WTC11 (cell line): ENCODE results near the gene FHIT. TPM values are rescaled to one million over a fixed set of nuclear protein-coding genes. Genes with fewer than 3 reads are reported as not detected.

Experiments
- ATAC-seq: fragments of 200-7000 bp; cut with Tn5 transposase; 2 replicates; pipeline ENCODE4 v1.10.0; 2021; ENCODE audit warnings: mild to moderate bottlenecking, moderate library complexity
- CTCF ChIA-PET: fragments of 300-600 bp; sonication (Branson Sonifier 250); formaldehyde crosslinking; loops from one replicate; lab custom pipeline; 2021; ENCODE audit warnings: antibody characterized with exemption; lab: Charles Lee
- POLR2A ChIA-PET: fragments of 350-600 bp; sonication (Branson Sonifier 250); formaldehyde crosslinking; loops from one replicate; lab custom pipeline; 2021; ENCODE audit warnings: antibody characterized with exemption; lab: Charles Lee
- DNase-seq: peaks from one replicate; pipeline ENCODE4 v3.0.0; 2021; ENCODE audit warnings: low spot score
- H3K27ac Mint-ChIP-seq: 2 replicates; pipeline ENCODE4 v1.8.0; 2021; ENCODE audit warnings: mixed read lengths
- H3K27me3 Mint-ChIP-seq: 2 replicates; pipeline ENCODE4 v1.8.0; 2021; ENCODE audit warnings: low read depth, mild to moderate bottlenecking, moderate library complexity, mixed read lengths
- H3K36me3 Mint-ChIP-seq: 2 replicates; pipeline ENCODE4 v1.8.0; 2021; ENCODE audit warnings: mixed read lengths
- H3K4me1 Mint-ChIP-seq: 2 replicates; pipeline ENCODE4 v1.8.0; 2022; ENCODE audit warnings: mixed read lengths
- H3K4me3 Mint-ChIP-seq: 2 replicates; pipeline ENCODE4 v1.8.0; 2021; ENCODE audit warnings: mild to moderate bottlenecking, moderate library complexity, mixed read lengths
- H3K9me3 Mint-ChIP-seq: 2 replicates; pipeline ENCODE4 v1.8.0; 2021; ENCODE audit warnings: mixed read lengths
- ARID4B ChIP-seq: sonication (generic); formaldehyde crosslinking; IDR thresholded peaks from 2 replicates; pipeline ENCODE4 v1.8.0; 2023; ENCODE audit warnings: missing genetic modification reagents, mild to moderate bottlenecking, borderline replicate concordance
- E2F5 ChIP-seq: sonication (generic); formaldehyde crosslinking; IDR thresholded peaks from 2 replicates; pipeline ENCODE4 v1.8.1; 2022; ENCODE audit warnings: mild to moderate bottlenecking, moderate library complexity, missing genetic modification reagents
- NFE2L1 ChIP-seq: sonication (generic); formaldehyde crosslinking; IDR thresholded peaks from 2 replicates; pipeline ENCODE4 v1.8.1; 2023; ENCODE audit warnings: missing genetic modification reagents
- NR2C2 ChIP-seq: sonication (generic); formaldehyde crosslinking; IDR thresholded peaks from 2 replicates; pipeline ENCODE4 v1.8.0; 2022; ENCODE audit warnings: mild to moderate bottlenecking, missing genetic modification reagents
- PRDM15 ChIP-seq: sonication (generic); formaldehyde crosslinking; IDR thresholded peaks from 2 replicates; pipeline ENCODE4 v1.8.0; 2022; ENCODE audit warnings: missing genetic modification reagents
- SMAD3 ChIP-seq: sonication (generic); formaldehyde crosslinking; IDR thresholded peaks from 2 replicates; pipeline ENCODE4 v1.8.0; 2022; ENCODE audit warnings: missing genetic modification reagents, mild to moderate bottlenecking, borderline replicate concordance
- TCF7 ChIP-seq: sonication (generic); formaldehyde crosslinking; IDR thresholded peaks from 2 replicates; pipeline ENCODE4 v1.8.0; 2022; ENCODE audit warnings: mild to moderate bottlenecking, low read depth, missing genetic modification reagents, moderate library complexity
- ZNF219 ChIP-seq: sonication (generic); formaldehyde crosslinking; IDR thresholded peaks from 2 replicates; pipeline ENCODE4 v1.8.0; 2023; ENCODE audit warnings: missing genetic modification reagents, mild to moderate bottlenecking, borderline replicate concordance
- ZSCAN18 ChIP-seq: fragments of 250-450 bp; sonication (Bioruptor Pico); IDR thresholded peaks from 2 replicates; pipeline ENCODE4 v2.1.2; 2022; ENCODE audit warnings: mild to moderate bottlenecking, moderate library complexity
- total RNA-seq: library from RNA; stranded (reverse); gene quantifications from 3 replicates; pipeline ENCODE4 v1.2.3, GENCODE V29; 2021
- TF ChIP-seq, protein P1 (sequence below): sonication (generic); formaldehyde crosslinking; IDR thresholded peaks from 2 replicates; pipeline ENCODE4 v1.8.1; 2022; ENCODE audit warnings: low read depth, mild to moderate bottlenecking, moderate library complexity, missing genetic modification reagents, borderline replicate concordance
- TF ChIP-seq, protein P2 (sequence below): sonication (generic); formaldehyde crosslinking; IDR thresholded peaks from 2 replicates; pipeline ENCODE4 v1.8.1; 2023; ENCODE audit warnings: mild to moderate bottlenecking, missing genetic modification reagents

FHIT gene
- total RNA-seq, 1 experiment from 2014 or later, result 2.6 TPM

DNA sequence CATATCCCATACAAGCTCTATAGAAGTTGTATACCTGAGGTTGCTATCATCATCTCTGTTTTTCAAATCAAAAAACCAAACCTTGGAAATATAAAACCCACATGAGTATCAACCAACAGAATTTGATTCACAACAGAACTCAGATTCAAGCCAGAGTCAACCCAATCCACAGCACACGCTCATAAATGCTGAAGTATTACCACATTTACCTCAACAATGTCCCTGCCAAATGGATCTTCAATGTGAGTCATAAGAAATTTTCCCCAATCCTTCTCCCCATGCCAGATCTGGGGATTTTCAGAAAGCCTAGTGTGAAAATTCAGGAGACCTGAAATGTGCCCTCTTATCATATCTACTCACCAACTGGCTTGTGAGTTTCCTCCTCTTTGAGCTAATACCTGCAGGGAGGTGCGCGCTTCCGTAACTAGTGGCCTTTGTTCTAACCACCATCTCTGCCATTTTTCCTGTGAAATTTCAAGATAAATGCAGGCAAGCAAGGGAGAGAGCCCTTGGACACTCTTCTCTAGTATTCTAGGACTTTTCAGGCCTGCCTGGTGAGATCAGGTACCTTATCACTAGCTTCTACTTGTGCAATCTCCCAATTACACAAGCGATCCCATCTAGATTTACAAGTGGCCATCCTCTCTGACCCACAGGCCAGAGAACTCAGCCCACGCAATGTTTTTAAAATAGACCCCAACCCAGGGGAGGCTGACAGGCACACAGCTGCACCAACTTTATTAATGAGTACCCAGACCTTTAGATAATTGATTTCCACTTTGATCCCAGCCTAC is 1124.5 kb downstream of the FHIT start:
- peaks cover 6% of the 10 kb centered on the region; the same call in 1 of the 2 replicates for H3K9me3 Mint-ChIP-seq
- POLR2A ChIA-PET, result no interaction called here
- CTCF ChIA-PET, result no interaction called here

More for the DNA sequence above, 1124.5 kb downstream of the FHIT start:
- TF ChIP-seq PRDM15 (CRISPR knock-in tag) (no peak), ZNF219 (CRISPR knock-in tag) (no peak), ZSCAN18 (CRISPR knock-in tag) (no peak), TCF7 (CRISPR knock-in tag) (no peak), NR2C2 (no peak), E2F5 (no peak), SMAD3 (no peak), NFE2L1 (CRISPR knock-in tag) (no peak), ARID4B (no peak)
- TF ChIP-seq, protein P1, sequence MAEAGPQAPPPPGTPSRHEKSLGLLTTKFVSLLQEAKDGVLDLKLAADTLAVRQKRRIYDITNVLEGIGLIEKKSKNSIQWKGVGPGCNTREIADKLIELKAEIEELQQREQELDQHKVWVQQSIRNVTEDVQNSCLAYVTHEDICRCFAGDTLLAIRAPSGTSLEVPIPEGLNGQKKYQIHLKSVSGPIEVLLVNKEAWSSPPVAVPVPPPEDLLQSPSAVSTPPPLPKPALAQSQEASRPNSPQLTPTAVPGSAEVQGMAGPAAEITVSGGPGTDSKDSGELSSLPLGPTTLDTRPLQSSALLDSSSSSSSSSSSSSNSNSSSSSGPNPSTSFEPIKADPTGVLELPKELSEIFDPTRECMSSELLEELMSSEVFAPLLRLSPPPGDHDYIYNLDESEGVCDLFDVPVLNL (CRISPR knock-in tag), result no peak
- TF ChIP-seq, protein P2, sequence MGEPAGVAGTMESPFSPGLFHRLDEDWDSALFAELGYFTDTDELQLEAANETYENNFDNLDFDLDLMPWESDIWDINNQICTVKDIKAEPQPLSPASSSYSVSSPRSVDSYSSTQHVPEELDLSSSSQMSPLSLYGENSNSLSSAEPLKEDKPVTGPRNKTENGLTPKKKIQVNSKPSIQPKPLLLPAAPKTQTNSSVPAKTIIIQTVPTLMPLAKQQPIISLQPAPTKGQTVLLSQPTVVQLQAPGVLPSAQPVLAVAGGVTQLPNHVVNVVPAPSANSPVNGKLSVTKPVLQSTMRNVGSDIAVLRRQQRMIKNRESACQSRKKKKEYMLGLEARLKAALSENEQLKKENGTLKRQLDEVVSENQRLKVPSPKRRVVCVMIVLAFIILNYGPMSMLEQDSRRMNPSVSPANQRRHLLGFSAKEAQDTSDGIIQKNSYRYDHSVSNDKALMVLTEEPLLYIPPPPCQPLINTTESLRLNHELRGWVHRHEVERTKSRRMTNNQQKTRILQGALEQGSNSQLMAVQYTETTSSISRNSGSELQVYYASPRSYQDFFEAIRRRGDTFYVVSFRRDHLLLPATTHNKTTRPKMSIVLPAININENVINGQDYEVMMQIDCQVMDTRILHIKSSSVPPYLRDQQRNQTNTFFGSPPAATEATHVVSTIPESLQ (CRISPR knock-in tag), result no peak
- no peaks in the 10 kb centered on the region for H3K4me1 Mint-ChIP-seq
- no peak for DNase-seq
- H3K27me3 Mint-ChIP-seq, result no peaks in the 10 kb centered on the region
- no peak for ATAC-seq
- H3K4me3 Mint-ChIP-seq, result no peak overlapping the region
- H3K36me3 Mint-ChIP-seq, result no peaks in the 10 kb centered on the region
- H3K27ac Mint-ChIP-seq, result no peak overlapping the region
